Measurements from ENCODE around the gene KLHL30. TPM values are rescaled to one million over a fixed set of nuclear protein-coding genes. Genes with fewer than 3 reads are reported as not detected.

KLHL30 gene
- total RNA-seq, 2 donors from 2014 or later = 0.23 to 1.9 TPM

DNA sequence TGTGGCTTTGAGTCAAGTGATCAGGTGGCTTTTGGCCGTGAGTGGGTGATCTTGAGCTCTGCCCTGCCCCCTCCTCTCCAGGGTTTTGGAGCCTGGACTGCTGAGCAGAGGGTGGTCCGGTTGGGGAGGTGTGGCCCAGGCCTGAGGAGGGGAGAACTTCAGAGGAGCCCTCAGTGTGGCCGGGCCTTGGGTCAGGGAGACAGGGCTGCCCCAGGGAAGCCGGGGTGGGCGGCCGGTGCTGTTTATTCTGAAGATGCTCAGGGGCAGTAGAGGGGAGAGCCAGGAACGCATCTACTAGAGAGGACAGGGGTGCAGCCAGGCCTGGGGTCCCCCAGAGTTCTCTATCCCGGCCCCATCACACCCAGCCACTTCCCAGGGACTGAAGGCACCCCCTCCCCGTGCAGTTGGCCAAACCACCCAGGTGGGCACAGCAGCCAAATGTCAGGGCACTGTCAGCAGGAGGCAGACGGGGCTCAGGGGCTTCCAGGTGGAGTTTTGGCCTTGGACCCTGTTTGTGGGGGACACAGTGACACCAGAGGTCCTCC is 21.3 kb downstream of the KLHL30 start:
- WGBS = 71% methylated on average over 10 of the region's 10 CpGs
- intact Hi-C loops (cut with DNase I) = loop anchor here (10.0 kb wide), 1 partner anchor 305 kb away; the partner anchor contains the start of gene RAMP1
- H3K4me3 ChIP-seq = no peak overlapping the region
- no peak overlapping the region for H3K27ac ChIP-seq
- no peak for DNase-seq (ENCODE audit: low spot score)
- peaks cover 5% of the 10 kb centered on the region for H3K27me3 ChIP-seq (replicated peaks; ENCODE audit: insufficient read depth)
- TF ChIP-seq, protein P1, sequence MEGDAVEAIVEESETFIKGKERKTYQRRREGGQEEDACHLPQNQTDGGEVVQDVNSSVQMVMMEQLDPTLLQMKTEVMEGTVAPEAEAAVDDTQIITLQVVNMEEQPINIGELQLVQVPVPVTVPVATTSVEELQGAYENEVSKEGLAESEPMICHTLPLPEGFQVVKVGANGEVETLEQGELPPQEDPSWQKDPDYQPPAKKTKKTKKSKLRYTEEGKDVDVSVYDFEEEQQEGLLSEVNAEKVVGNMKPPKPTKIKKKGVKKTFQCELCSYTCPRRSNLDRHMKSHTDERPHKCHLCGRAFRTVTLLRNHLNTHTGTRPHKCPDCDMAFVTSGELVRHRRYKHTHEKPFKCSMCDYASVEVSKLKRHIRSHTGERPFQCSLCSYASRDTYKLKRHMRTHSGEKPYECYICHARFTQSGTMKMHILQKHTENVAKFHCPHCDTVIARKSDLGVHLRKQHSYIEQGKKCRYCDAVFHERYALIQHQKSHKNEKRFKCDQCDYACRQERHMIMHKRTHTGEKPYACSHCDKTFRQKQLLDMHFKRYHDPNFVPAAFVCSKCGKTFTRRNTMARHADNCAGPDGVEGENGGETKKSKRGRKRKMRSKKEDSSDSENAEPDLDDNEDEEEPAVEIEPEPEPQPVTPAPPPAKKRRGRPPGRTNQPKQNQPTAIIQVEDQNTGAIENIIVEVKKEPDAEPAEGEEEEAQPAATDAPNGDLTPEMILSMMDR (IDR thresholded peaks at IDR 0.05) = no peak
- TF ChIP-seq POLR2A (IDR thresholded peaks at IDR 0.05) = no peak
- no peak for TF ChIP-seq POLR2AphosphoS5 (IDR thresholded peaks at IDR 0.05)
- no peaks in the 10 kb centered on the region for H3K36me3 ChIP-seq
- no peaks in the 10 kb centered on the region for H3K4me1 ChIP-seq (replicated peaks)
- H3K9me3 ChIP-seq = no peaks in the 10 kb centered on the region

DNA sequence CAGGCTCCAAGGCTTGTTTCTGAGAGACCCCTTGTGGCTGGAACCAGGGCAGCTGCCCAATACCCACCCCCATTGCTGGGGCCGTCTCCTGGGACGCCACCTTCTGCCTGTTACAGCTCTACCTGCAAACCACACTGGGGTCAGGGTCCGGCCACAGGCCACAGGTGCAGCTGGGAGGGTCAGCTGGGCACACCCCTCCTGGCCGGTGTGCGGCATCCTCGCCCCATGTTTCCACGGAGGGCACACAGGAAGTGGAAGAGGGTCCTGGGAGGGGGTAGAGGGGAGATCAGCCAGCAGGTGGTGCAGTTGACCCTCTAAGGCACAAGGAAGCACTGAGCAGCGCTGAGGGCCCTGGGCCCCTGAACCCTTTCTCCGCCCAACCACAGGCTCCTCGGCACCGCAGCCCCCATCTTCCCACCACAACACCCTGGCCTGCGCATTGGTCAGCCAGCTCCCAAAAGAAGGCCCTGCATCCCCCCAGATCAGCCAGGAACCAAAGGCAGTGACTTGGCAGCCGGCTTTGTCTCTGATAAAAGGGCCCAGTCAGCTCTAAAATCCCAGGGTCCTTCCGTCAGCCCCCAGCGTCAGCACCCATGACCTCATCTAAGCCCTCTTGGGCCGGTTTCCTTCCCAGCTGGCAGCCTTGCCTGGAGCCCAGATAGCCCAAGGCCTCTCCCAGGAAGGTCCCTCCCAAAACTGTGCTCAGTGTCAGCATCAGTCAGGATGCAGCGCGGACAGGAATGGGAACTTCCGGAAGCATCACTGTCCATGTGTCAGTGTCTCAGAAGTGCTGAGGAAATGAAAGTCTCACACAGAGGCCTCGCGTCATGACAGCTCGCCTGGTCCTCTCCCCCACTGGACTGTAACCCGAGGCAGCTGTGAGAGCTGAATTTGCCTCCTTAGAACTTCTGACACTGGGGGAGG is 22.0 kb downstream of the KLHL30 start:
- Histone ChIP-seq H3K36me3 (no peaks in the 10 kb centered on the region), H3K9me3 (no peaks in the 10 kb centered on the region), H3K27ac (no peak overlapping the region), H3K4me1 (replicated peaks) (no peaks in the 10 kb centered on the region), H3K27me3 (replicated peaks; ENCODE audit: insufficient read depth) (peaks cover 5% of the 10 kb centered on the region), H3K4me3 (no peak overlapping the region)
- no peak for DNase-seq (ENCODE audit: low spot score)
- 79% methylated on average over 23 of the region's 23 CpGs for WGBS
- intact Hi-C loops (cut with DNase I) = loop anchor here (10.0 kb wide), 1 partner anchor 306 kb away; the partner anchor contains the start of gene RAMP1
- no peak for TF ChIP-seq POLR2A (IDR thresholded peaks at IDR 0.05)
- TF ChIP-seq, protein P1 (IDR thresholded peaks at IDR 0.05) = no peak

DNA sequence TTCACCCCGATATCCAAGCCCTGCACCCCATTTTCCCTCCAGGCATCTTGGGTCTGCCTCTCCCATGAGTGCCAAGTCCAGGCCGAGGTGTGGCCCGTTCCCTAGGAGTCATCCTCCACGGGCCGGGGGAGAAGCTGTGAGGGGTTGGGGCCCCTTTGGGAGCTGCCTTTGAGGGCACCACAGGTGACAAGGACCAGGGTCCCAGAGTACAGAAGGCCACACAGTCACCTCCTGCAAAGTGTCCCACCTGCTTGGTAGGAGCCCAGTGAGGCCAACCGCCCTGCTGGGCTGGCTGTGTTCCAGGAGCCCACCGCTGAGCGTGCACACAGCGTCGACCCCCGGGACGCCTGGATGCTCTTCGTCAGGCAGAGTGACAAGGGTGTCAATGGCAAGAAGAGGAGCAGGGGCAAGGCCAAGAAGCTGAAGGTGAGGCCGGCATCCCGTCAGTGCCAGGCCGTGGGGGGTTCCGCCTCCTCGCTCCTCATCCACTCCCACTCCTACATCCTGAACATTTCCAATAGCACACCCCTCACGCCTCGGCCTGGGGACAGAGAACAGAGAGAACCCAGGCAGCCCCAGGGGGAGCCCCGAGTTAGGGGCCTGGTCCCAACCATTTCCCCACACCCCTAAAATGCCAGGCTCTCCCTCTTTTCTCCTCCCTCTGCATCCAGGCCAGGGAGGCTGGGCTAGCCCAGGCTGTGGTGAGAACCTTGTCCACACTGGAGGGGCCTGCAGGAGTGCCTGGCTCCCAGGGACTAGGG is 23.0 kb downstream of the KLHL30 start:
- no peaks in the 10 kb centered on the region for H3K4me1 ChIP-seq (replicated peaks)
- intact Hi-C loops (cut with DNase I) = loop anchor here (10.0 kb wide), 1 partner anchor 307 kb away; the partner anchor contains the start of gene RAMP1
- peaks cover 5% of the 10 kb centered on the region for H3K27me3 ChIP-seq (replicated peaks; ENCODE audit: insufficient read depth)
- no peak overlapping the region for H3K4me3 ChIP-seq
- no peaks in the 10 kb centered on the region for H3K9me3 ChIP-seq
- 91% methylated on average over 21 of the region's 21 CpGs for WGBS
- H3K36me3 ChIP-seq = no peaks in the 10 kb centered on the region
- TF ChIP-seq POLR2AphosphoS5 (IDR thresholded peaks at IDR 0.05) = no peak
- TF ChIP-seq, protein P1 (IDR thresholded peaks at IDR 0.05) = no peak
- no peak for TF ChIP-seq POLR2A (IDR thresholded peaks at IDR 0.05)
- H3K27ac ChIP-seq = no peak overlapping the region
- no peak for DNase-seq (ENCODE audit: low spot score)

DNA sequence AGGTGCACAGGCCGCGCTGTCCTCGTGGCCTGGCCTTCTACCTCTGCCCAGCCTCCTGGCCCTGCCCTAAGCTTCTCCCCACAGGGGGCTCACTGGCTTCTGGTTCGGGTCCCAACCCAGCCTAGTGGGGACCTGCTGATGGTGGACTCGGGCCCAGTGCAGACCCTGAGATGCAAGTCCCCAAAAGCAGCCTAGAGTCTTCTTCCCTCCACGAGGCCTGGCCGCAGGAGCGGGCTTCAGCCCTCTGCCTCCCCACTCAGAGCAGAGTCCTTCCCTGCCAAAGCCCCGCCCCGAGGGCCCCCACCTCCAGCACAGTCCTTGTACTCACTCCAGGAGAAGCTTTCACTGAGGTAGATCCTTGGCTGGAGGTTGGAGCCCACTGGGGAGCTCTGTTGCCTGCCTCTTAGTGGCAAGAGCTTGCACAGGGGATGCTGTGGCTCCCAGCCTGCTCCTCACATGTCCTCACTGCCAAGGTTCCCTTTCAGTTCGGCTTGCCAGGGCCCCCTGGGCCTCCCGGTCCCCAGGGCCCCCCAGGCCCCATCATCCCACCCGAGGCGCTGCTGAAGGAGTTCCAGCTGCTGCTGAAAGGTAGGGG is 23.9 kb downstream of the KLHL30 start:
- no peaks in the 10 kb centered on the region for H3K4me1 ChIP-seq (replicated peaks)
- 85% methylated on average over 13 of the region's 14 CpGs for WGBS

More for the DNA sequence above, 23.9 kb downstream of the KLHL30 start:
- Histone ChIP-seq H3K27me3 (replicated peaks; ENCODE audit: insufficient read depth) (peaks cover 5% of the 10 kb centered on the region), H3K4me3 (no peak overlapping the region), H3K36me3 (no peaks in the 10 kb centered on the region), H3K27ac (no peak overlapping the region), H3K9me3 (no peaks in the 10 kb centered on the region)
- DNase-seq (ENCODE audit: low spot score) = no peak
- TF ChIP-seq POLR2AphosphoS5 (IDR thresholded peaks at IDR 0.05) = no peak
- no peak for TF ChIP-seq POLR2A (IDR thresholded peaks at IDR 0.05)
- TF ChIP-seq, protein P1 (IDR thresholded peaks at IDR 0.05) = no peak
- intact Hi-C loops (cut with DNase I) = loop anchor here (10.0 kb wide), 1 partner anchor 308 kb away; the partner anchor contains the start of gene RAMP1
